Measurements from ENCODE around the gene EFL1.
A peak's percentile ranks its signal among the peaks of the same experiment; 100 is the strongest.

EFL1 gene

GRCh38 chr15:82306791-82307713 is 44.5 kb upstream of the EFL1 start:
- Histone ChIP-seq H3K36me3 (ENCODE audit: control insufficient read depth in 1 of 2, insufficient read depth in 2 of 2, low read depth in 1 of 2, low read length in 2 of 2) (no peaks in the 10 kb centered on the region), H3K9me3 (ENCODE audit: control insufficient read depth, low read length) (peaks cover 3% of the 10 kb centered on the region), H3K4me3 (ENCODE audit: insufficient read depth in 1 of 2, low read depth in 1 of 2, low read length in 2 of 2) (no peak overlapping the region), H3K79me1 (replicated peaks; ENCODE audit: low read length, poor library complexity, severe bottlenecking) (no peaks in the 10 kb centered on the region), H2BK120ac (ENCODE audit: low read depth, low read length) (no peak overlapping the region), H3K23ac (ENCODE audit: low read length in 2 of 2) (no peak overlapping the region), H3K4me2 (ENCODE audit: low read length, poor library complexity, severe bottlenecking) (no peak overlapping the region), H2BK15ac (ENCODE audit: low read depth, poor library complexity, severe bottlenecking) (no peak overlapping the region), H3K14ac (ENCODE audit: low read length in 2 of 2) (peak overlapping the region in 1 of 2 experiments; percentile 2), H3K4me1 (ENCODE audit: control insufficient read depth, insufficient read depth, low read depth, low read length) (no peaks in the 10 kb centered on the region), H3K18ac (ENCODE audit: low read depth in 1 of 2, low read length in 2 of 2) (no peak overlapping the region), H3K9ac (ENCODE audit: low read length) (no peak overlapping the region), H2AK5ac (ENCODE audit: low read length, severe bottlenecking) (no peak overlapping the region), H3K27me3 (ENCODE audit: control insufficient read depth in 1 of 2, insufficient read depth in 1 of 2, low read length in 2 of 2) (peaks cover 0 to 46% of the 10 kb centered on the region in 2 experiments), H3K27ac (ENCODE audit: low read length, poor library complexity, severe bottlenecking) (no peak overlapping the region), H3K4ac (ENCODE audit: low read depth in 1 of 2, low read length in 2 of 2) (no peak overlapping the region), H2AFZ (ENCODE audit: low read depth, low read length) (no peak overlapping the region), H4K8ac (ENCODE audit: low read length) (no peak overlapping the region), H2BK12ac (ENCODE audit: low read length in 2 of 2) (no peak overlapping the region), H4K91ac (ENCODE audit: low read length) (no peak overlapping the region), H2BK5ac (ENCODE audit: low read depth, low read length, poor library complexity, severe bottlenecking) (no peak overlapping the region)
- DNase-seq = no peak
- WGBS = 86% methylated on average over 16 of the region's 16 CpGs

GRCh38 chr15:82305621-82306048 is 43.1 kb upstream of the EFL1 start:
- H3K4me3 ChIP-seq (ENCODE audit: insufficient read depth in 1 of 2, low read depth in 1 of 2, low read length in 2 of 2) = no peak overlapping the region
- no peaks in the 10 kb centered on the region for H3K4me1 ChIP-seq (ENCODE audit: control insufficient read depth, insufficient read depth, low read depth, low read length)
- 94% methylated on average over 7 of the region's 7 CpGs for WGBS
- no peak overlapping the region for H2BK5ac ChIP-seq (ENCODE audit: low read depth, low read length, poor library complexity, severe bottlenecking)
- DNase-seq = no peak
- no peak overlapping the region for H2BK15ac ChIP-seq (ENCODE audit: low read depth, poor library complexity, severe bottlenecking)
- H3K18ac ChIP-seq (ENCODE audit: low read depth in 1 of 2, low read length in 2 of 2) = no peak overlapping the region
- H3K36me3 ChIP-seq (ENCODE audit: control insufficient read depth in 1 of 2, insufficient read depth in 2 of 2, low read depth in 1 of 2, low read length in 2 of 2) = no peaks in the 10 kb centered on the region
- H3K4me2 ChIP-seq (ENCODE audit: low read length, poor library complexity, severe bottlenecking) = no peak overlapping the region
- H3K14ac ChIP-seq (ENCODE audit: low read length in 2 of 2) = peak overlapping the region in 1 of 2 experiments; percentile 38
- H3K23ac ChIP-seq (ENCODE audit: low read length in 2 of 2) = peak overlapping the region in 1 of 2 experiments; percentile 56
- no peak overlapping the region for H4K8ac ChIP-seq (ENCODE audit: low read length)
- H2AK5ac ChIP-seq (ENCODE audit: low read length, severe bottlenecking) = no peak overlapping the region
- no peak overlapping the region for H4K91ac ChIP-seq (ENCODE audit: low read length)
- no peak overlapping the region for H3K27ac ChIP-seq (ENCODE audit: low read length, poor library complexity, severe bottlenecking)
- H3K9ac ChIP-seq (ENCODE audit: low read length) = no peak overlapping the region
- no peak overlapping the region for H2BK120ac ChIP-seq (ENCODE audit: low read depth, low read length)
- no peak overlapping the region for H2BK12ac ChIP-seq (ENCODE audit: low read length in 2 of 2)
- H3K4ac ChIP-seq (ENCODE audit: low read depth in 1 of 2, low read length in 2 of 2) = no peak overlapping the region
- peaks cover 0 to 45% of the 10 kb centered on the region in 2 experiments for H3K27me3 ChIP-seq (ENCODE audit: control insufficient read depth in 1 of 2, insufficient read depth in 1 of 2, low read length in 2 of 2)
- no peaks in the 10 kb centered on the region for H3K79me1 ChIP-seq (replicated peaks; ENCODE audit: low read length, poor library complexity, severe bottlenecking)
- no peak overlapping the region for H2AFZ ChIP-seq (ENCODE audit: low read depth, low read length)
- peaks cover 3% of the 10 kb centered on the region for H3K9me3 ChIP-seq (ENCODE audit: control insufficient read depth, low read length)

GRCh38 chr15:82304778-82305090 is 42.2 kb upstream of the EFL1 start:
- Histone ChIP-seq H2BK5ac (ENCODE audit: low read depth, low read length, poor library complexity, severe bottlenecking) (no peak overlapping the region), H3K4me1 (ENCODE audit: control insufficient read depth, insufficient read depth, low read depth, low read length) (no peaks in the 10 kb centered on the region), H2AK5ac (ENCODE audit: low read length, severe bottlenecking) (no peak overlapping the region), H4K8ac (ENCODE audit: low read length) (no peak overlapping the region), H3K79me1 (replicated peaks; ENCODE audit: low read length, poor library complexity, severe bottlenecking) (no peaks in the 10 kb centered on the region), H4K91ac (ENCODE audit: low read length) (no peak overlapping the region), H2AFZ (ENCODE audit: low read depth, low read length) (no peak overlapping the region), H3K4me2 (ENCODE audit: low read length, poor library complexity, severe bottlenecking) (no peak overlapping the region), H3K27ac (ENCODE audit: low read length, poor library complexity, severe bottlenecking) (no peak overlapping the region), H2BK12ac (ENCODE audit: low read length in 2 of 2) (no peak overlapping the region), H3K4ac (ENCODE audit: low read depth in 1 of 2, low read length in 2 of 2) (no peak overlapping the region), H2BK120ac (ENCODE audit: low read depth, low read length) (no peak overlapping the region), H3K9ac (ENCODE audit: low read length) (no peak overlapping the region), H3K9me3 (ENCODE audit: control insufficient read depth, low read length) (no peaks in the 10 kb centered on the region), H3K23ac (ENCODE audit: low read length in 2 of 2) (no peak overlapping the region), H3K18ac (ENCODE audit: low read depth in 1 of 2, low read length in 2 of 2) (no peak overlapping the region), H3K14ac (ENCODE audit: low read length in 2 of 2) (no peak overlapping the region), H3K4me3 (ENCODE audit: insufficient read depth in 1 of 2, low read depth in 1 of 2, low read length in 2 of 2) (no peak overlapping the region), H3K27me3 (ENCODE audit: control insufficient read depth in 1 of 2, insufficient read depth in 1 of 2, low read length in 2 of 2) (peaks cover 0 to 43% of the 10 kb centered on the region in 2 experiments), H2BK15ac (ENCODE audit: low read depth, poor library complexity, severe bottlenecking) (no peak overlapping the region), H3K36me3 (ENCODE audit: control insufficient read depth in 1 of 2, insufficient read depth in 2 of 2, low read depth in 1 of 2, low read length in 2 of 2) (no peaks in the 10 kb centered on the region)
- no peak for DNase-seq
- WGBS = 67% methylated on average over 2 of the region's 4 CpGs

- H3K4me3 ChIP-seq (ENCODE audit: insufficient read depth in 1 of 2, low read depth in 1 of 2, low read length in 2 of 2) = no peak overlapping the region
- no peak overlapping the region for H3K4ac ChIP-seq (ENCODE audit: low read depth in 1 of 2, low read length in 2 of 2)
- no peak overlapping the region for H2BK15ac ChIP-seq (ENCODE audit: low read depth, poor library complexity, severe bottlenecking)
- H3K23ac ChIP-seq (ENCODE audit: low read length in 2 of 2) = no peak overlapping the region
- H3K18ac ChIP-seq (ENCODE audit: low read depth in 1 of 2, low read length in 2 of 2) = no peak overlapping the region
- no peak overlapping the region for H3K9ac ChIP-seq (ENCODE audit: low read length)
- no peak for DNase-seq
- no peak overlapping the region for H3K14ac ChIP-seq (ENCODE audit: low read length in 2 of 2)
- no peaks in the 10 kb centered on the region for H3K9me3 ChIP-seq (ENCODE audit: control insufficient read depth, low read length)
- 94% methylated on average over 10 of the region's 12 CpGs for WGBS
- no peak overlapping the region for H2BK5ac ChIP-seq (ENCODE audit: low read depth, low read length, poor library complexity, severe bottlenecking)
- no peak overlapping the region for H3K27ac ChIP-seq (ENCODE audit: low read length, poor library complexity, severe bottlenecking)
- peaks cover 0 to 39% of the 10 kb centered on the region in 2 experiments for H3K27me3 ChIP-seq (ENCODE audit: control insufficient read depth in 1 of 2, insufficient read depth in 1 of 2, low read length in 2 of 2)
- H3K36me3 ChIP-seq (ENCODE audit: control insufficient read depth in 1 of 2, insufficient read depth in 2 of 2, low read depth in 1 of 2, low read length in 2 of 2) = no peaks in the 10 kb centered on the region
- H2BK12ac ChIP-seq (ENCODE audit: low read length in 2 of 2) = no peak overlapping the region
- no peak overlapping the region for H2AFZ ChIP-seq (ENCODE audit: low read depth, low read length)
- no peak overlapping the region for H2BK120ac ChIP-seq (ENCODE audit: low read depth, low read length)
- H3K4me1 ChIP-seq (ENCODE audit: control insufficient read depth, insufficient read depth, low read depth, low read length) = no peaks in the 10 kb centered on the region
- no peak overlapping the region for H2AK5ac ChIP-seq (ENCODE audit: low read length, severe bottlenecking)
- no peak overlapping the region for H3K4me2 ChIP-seq (ENCODE audit: low read length, poor library complexity, severe bottlenecking)
- no peaks in the 10 kb centered on the region for H3K79me1 ChIP-seq (replicated peaks; ENCODE audit: low read length, poor library complexity, severe bottlenecking)
- no peak overlapping the region for H4K8ac ChIP-seq (ENCODE audit: low read length)
- H4K91ac ChIP-seq (ENCODE audit: low read length) = no peak overlapping the region
Observed at GRCh38 chr15:82303956-82304777, 41.6 kb upstream of the EFL1 start.
